Caco-2 (cell line): Measurements from ENCODE around the gene RASGEF1B. TPM values are rescaled to one million over a fixed set of nuclear protein-coding genes. Genes with fewer than 3 reads are reported as not detected.

ENCODE experiments used
- Bru-seq: library from RNA; stranded (reverse); fragments of 400-500 nt; gene quantifications from one replicate; lab custom pipeline; 2021; lab: Mats Ljungman, UMichigan
- BruChase-seq, 2 experiments: library from RNA; stranded (reverse); fragments of 400-500 nt; gene quantifications; one replicate each; lab custom pipeline; 2021; lab: Mats Ljungman, UMichigan
- BruUV-seq: library from RNA; stranded (reverse); fragments of 400-500 nt; replicated peaks from 2 replicates; lab custom pipeline; 2021; lab: Mats Ljungman, UMichigan
- CTCF ChIA-PET: fragments of 300-600 bp; sonication (Branson Sonifier 250); formaldehyde crosslinking; loops from one replicate; lab custom pipeline; 2022; ENCODE audit warnings: antibody characterized with exemption; lab: Charles Lee
- POLR2A ChIA-PET: fragments of 300-600 bp; sonication (Branson Sonifier 250); formaldehyde crosslinking; loops from one replicate; lab custom pipeline; 2022; ENCODE audit warnings: antibody characterized with exemption; lab: Charles Lee
- DNase-seq, 2 experiments: peaks; one replicate each; pipeline versions ENCODE4 v3.0.0 to v3.0.0-alpha.2; 2020 to 2022
- H3K27me3 ChIP-seq: replicated peaks from 2 replicates; pipeline ENCODE4 v1.6.0; 2011; ENCODE audit warnings: low read length; ENCODE audit not compliant: control insufficient read depth, insufficient read depth
- H3K36me3 ChIP-seq: 2 replicates; pipeline ENCODE4 v1.5.1; 2011; ENCODE audit warnings: low read length; ENCODE audit not compliant: control insufficient read depth, insufficient read depth
- H3K4me1 ChIP-seq: fragments of 250-450 bp; sonication (Bioruptor Pico); 2 replicates; pipeline ENCODE4 v1.5.1; 2020; ENCODE audit warnings: mild to moderate bottlenecking
- H3K4me3 ChIP-seq: 2 replicates; pipeline ENCODE4 v1.5.1; 2011; ENCODE audit warnings: low read depth, mild to moderate bottlenecking, control low read depth, low read length
- H3K9me3 ChIP-seq: fragments of 250-450 bp; sonication (Bioruptor Pico); 2 replicates; pipeline ENCODE4 v1.5.1; 2020; ENCODE audit warnings: mild to moderate bottlenecking, moderate library complexity
- H3K27ac Mint-ChIP-seq: one replicate; pipeline ENCODE4 v1.8.0; 2022; ENCODE audit warnings: mixed read lengths; ENCODE audit not compliant: unreplicated experiment
- H3K27me3 Mint-ChIP-seq: one replicate; pipeline ENCODE4 v1.8.0; 2022; ENCODE audit warnings: mixed read lengths; ENCODE audit not compliant: insufficient read depth, unreplicated experiment
- H3K36me3 Mint-ChIP-seq: one replicate; pipeline ENCODE4 v1.8.0; 2022; ENCODE audit warnings: mild to moderate bottlenecking, mixed read lengths; ENCODE audit not compliant: insufficient read depth, unreplicated experiment
- H3K4me1 Mint-ChIP-seq: one replicate; pipeline ENCODE4 v1.8.0; 2022; ENCODE audit warnings: low read depth, mixed read lengths; ENCODE audit not compliant: unreplicated experiment
- H3K4me3 Mint-ChIP-seq: one replicate; pipeline ENCODE4 v1.8.0; 2022; ENCODE audit warnings: mild to moderate bottlenecking, moderate library complexity, mixed read lengths; ENCODE audit not compliant: unreplicated experiment
- H3K9me3 Mint-ChIP-seq: one replicate; pipeline ENCODE4 v1.8.0; 2022; ENCODE audit warnings: mixed read lengths; ENCODE audit not compliant: unreplicated experiment
- intact Hi-C: fragments of 100-400 bp; cut with micrococcal nuclease; formaldehyde crosslinking; loops from one replicate; pipeline ENCODE4 v1.10.0; 2022; ENCODE audit not compliant: unreplicated experiment
- long read RNA-seq: library from polyadenylated mRNA; stranded (forward); transcript quantifications from one replicate; pipeline ENCODE4 v2.0.0, GENCODE V29; 2022
- total RNA-seq: library from RNA; stranded (reverse); gene quantifications from 2 replicates; pipeline ENCODE4 v1.2.3, GENCODE V29; 2022
- TF ChIP-seq, protein P1 (sequence below), 2 experiments: fragments of 200-600 bp in 1 of 2; IDR thresholded peaks; 1 replicate in 1 of 2; 2 replicates in 1 of 2; pipeline versions ENCODE4 v1.5.1 to v1.8.0; 2011 to 2022; ENCODE audit warnings: antibody characterized with exemption in 1 of 2, control low read depth in 1 of 2, inconsistent platforms in 1 of 2, low read depth in 1 of 2, low read length in 1 of 2, mild to moderate bottlenecking in 1 of 2, moderate library complexity in 1 of 2; ENCODE audit not compliant: insufficient read depth in 1 of 2, severe bottlenecking in 1 of 2, unreplicated experiment in 1 of 2

The RASGEF1B gene
- total RNA-seq (24.8 and 32.3 TPM in 2 replicates), Bru-seq, nascent RNA (percentile 70 among the genes with signal in this experiment), BruChase-seq, experiment 1, labeled RNA remaining after a 2-hour chase (percentile 76 among the genes with signal in this experiment), BruChase-seq, experiment 2, labeled RNA remaining after a 6-hour chase (percentile 61 among the genes with signal in this experiment)
- long read RNA-seq, partial matches to known transcripts, result 9 of 38 reads
- long read RNA-seq, other reads (novel, unspliced or antisense), result 23 of 38 reads

DNA sequence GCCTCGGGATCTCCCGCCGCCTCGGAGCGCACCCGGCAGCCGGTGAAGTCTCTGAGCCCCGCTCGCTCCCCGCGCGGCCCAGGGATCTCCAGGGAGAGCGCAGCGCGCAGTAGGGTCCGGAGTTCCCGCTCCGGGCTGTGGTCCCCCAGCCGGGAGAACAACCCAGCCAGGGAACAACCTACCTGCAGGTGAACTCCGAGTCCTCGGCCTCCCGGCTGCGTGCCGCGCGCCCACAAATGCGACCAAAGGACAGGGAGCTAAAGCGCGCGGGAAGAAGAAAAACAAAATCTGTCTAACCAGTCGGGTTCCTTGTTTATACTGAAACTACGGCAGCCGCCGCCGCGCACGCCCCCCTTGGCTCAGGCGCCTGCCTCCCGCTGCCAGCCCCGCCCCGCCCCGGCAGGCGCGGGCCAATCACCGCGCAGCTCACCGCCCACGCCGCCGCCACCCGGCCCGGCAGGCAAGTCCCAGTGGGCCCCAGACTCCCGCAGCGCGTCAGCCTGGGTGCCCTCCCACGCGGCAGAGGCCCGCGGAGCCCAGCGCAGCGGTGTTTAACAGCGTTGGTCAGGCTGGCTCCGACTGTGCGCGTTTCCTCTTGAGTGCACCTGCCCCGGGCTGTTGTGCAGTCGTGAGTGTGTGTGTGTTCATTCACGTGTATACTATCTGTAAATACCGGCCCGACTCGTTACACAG, at the start of gene RASGEF1B:
Gene RASGEF1B (minus strand): TSS at position 320 of the 693 bp plus-strand sequence. CDS start 12,399 bp downstream, outside the sequence.
- no peaks in the 10 kb centered on the region for H3K9me3 ChIP-seq
- CTCF ChIA-PET, result interaction anchor here (0.5 to 3.2 kb wide), 11 partner anchors 10 to 690 kb away, joined by 3 to 14 read pairs (median 3); no protein-coding TSS in a partner anchor
- TF ChIP-seq, protein P1, sequence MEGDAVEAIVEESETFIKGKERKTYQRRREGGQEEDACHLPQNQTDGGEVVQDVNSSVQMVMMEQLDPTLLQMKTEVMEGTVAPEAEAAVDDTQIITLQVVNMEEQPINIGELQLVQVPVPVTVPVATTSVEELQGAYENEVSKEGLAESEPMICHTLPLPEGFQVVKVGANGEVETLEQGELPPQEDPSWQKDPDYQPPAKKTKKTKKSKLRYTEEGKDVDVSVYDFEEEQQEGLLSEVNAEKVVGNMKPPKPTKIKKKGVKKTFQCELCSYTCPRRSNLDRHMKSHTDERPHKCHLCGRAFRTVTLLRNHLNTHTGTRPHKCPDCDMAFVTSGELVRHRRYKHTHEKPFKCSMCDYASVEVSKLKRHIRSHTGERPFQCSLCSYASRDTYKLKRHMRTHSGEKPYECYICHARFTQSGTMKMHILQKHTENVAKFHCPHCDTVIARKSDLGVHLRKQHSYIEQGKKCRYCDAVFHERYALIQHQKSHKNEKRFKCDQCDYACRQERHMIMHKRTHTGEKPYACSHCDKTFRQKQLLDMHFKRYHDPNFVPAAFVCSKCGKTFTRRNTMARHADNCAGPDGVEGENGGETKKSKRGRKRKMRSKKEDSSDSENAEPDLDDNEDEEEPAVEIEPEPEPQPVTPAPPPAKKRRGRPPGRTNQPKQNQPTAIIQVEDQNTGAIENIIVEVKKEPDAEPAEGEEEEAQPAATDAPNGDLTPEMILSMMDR (IDR thresholded peaks at IDR 0.05; ENCODE audit: insufficient read depth in 1 of 2, low read depth in 1 of 2, low read length in 1 of 2, severe bottlenecking in 1 of 2, unreplicated experiment in 1 of 2), result no peak
- Mint-ChIP-seq H3K4me1 (peaks cover 31% of the 10 kb centered on the region), H3K4me3 (peak within 1 kb of the TSS; percentile 95), H3K36me3 (peaks cover 34% of the 10 kb centered on the region), H3K27me3 (no peaks in the 10 kb centered on the region), H3K27ac (peak within 1 kb of the TSS; percentile 94), H3K9me3 (peaks cover 9% of the 10 kb centered on the region)
- H3K4me1 ChIP-seq, result peaks cover 38% of the 10 kb centered on the region
- H3K4me3 ChIP-seq, result peak within 1 kb of the TSS; percentile 92
- BruUV-seq, result no TSS peak
- no peaks in the 10 kb centered on the region for H3K27me3 ChIP-seq
- intact Hi-C loops, result loop anchor here (1.0 to 5.0 kb wide), 5 partner anchors 27 to 731 kb away; no protein-coding TSS in a partner anchor
- POLR2A ChIA-PET, result interaction anchor here (0.6 to 1.3 kb wide), 8 partner anchors 27 to 1255 kb away, joined by 3 to 8 read pairs (median 4); no protein-coding TSS in a partner anchor
- peak; percentile 88 to 94 for DNase-seq
- no peaks in the 10 kb centered on the region for H3K36me3 ChIP-seq

DNA sequence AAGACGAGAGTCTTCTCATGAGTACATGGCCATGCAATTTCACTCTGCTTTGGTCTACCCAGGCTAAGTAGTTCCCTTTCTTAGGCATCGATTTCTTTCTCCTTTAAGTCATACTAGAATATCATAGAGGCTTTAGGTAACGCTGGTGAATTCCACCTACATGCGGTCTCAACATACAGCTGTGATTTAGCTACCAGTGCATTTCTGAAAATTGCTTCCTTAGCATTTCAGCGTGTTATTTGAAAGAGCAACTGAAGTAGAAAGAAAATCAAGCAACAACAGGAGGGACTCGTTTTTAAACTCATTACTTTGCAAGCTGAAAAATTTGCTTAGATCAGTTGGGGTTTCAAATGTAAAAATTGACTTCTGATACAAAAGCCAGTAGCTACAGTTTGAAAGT, 48.1 kb upstream of the RASGEF1B start:
- no peaks in the 10 kb centered on the region for H3K27me3 Mint-ChIP-seq
- H3K9me3 Mint-ChIP-seq, result no peaks in the 10 kb centered on the region
- intact Hi-C loops, result no loop called here
- peaks cover 9% of the 10 kb centered on the region for H3K4me1 Mint-ChIP-seq
- H3K4me3 ChIP-seq, result no peak overlapping the region
- H3K36me3 ChIP-seq, result no peaks in the 10 kb centered on the region
- no peak overlapping the region for H3K27ac Mint-ChIP-seq
- no TSS peak for BruUV-seq
- ChIA-PET POLR2A (no interaction called here), CTCF (no interaction called here)
- TF ChIP-seq, protein P1 (IDR thresholded peaks at IDR 0.05; ENCODE audit: insufficient read depth in 1 of 2, low read depth in 1 of 2, low read length in 1 of 2, severe bottlenecking in 1 of 2, unreplicated experiment in 1 of 2), result no peak
- no peaks in the 10 kb centered on the region for H3K9me3 ChIP-seq
- H3K4me3 Mint-ChIP-seq, result no peak overlapping the region
- no peaks in the 10 kb centered on the region for H3K36me3 Mint-ChIP-seq
- DNase-seq, result no peak
- H3K27me3 ChIP-seq, result no peaks in the 10 kb centered on the region; the same call in 1 of the 2 replicates
- H3K4me1 ChIP-seq, result peaks cover 13% of the 10 kb centered on the region

DNA sequence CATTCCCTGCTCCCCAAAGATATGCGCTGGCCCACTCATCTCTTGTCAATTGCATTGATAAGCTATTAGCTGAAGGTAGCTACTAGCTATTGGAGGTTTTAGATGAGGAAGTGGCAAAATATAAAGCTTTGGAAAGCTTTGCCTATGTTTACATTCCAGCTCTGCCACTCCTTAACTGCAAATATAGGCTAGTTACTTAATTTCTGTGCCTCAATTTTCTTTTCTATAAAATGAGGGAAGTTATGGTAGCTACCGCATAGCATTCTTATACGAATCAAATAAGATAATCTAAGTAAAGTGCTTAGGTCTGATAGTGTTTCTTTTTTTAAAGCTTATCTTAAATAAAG, 47.7 kb upstream of the RASGEF1B start:
- Mint-ChIP-seq H3K4me3 (no peak overlapping the region), H3K27ac (no peak overlapping the region), H3K4me1 (peaks cover 9% of the 10 kb centered on the region), H3K36me3 (no peaks in the 10 kb centered on the region), H3K9me3 (no peaks in the 10 kb centered on the region), H3K27me3 (no peaks in the 10 kb centered on the region)
- Histone ChIP-seq H3K9me3 (no peaks in the 10 kb centered on the region), H3K27me3 (no peaks in the 10 kb centered on the region; the same call in 1 of the 2 replicates), H3K4me3 (no peak overlapping the region), H3K4me1 (peaks cover 13% of the 10 kb centered on the region), H3K36me3 (no peaks in the 10 kb centered on the region)
- TF ChIP-seq, protein P1 (IDR thresholded peaks at IDR 0.05; ENCODE audit: insufficient read depth in 1 of 2, low read depth in 1 of 2, low read length in 1 of 2, severe bottlenecking in 1 of 2, unreplicated experiment in 1 of 2), result no peak
- ChIA-PET POLR2A (no interaction called here), CTCF (no interaction called here)
- DNase-seq, result no peak
- BruUV-seq, result no TSS peak
- intact Hi-C loops, result no loop called here
